Glomerular visceral epithelial cell (primary cell): ENCODE data around the gene DNAJC19.

ENCODE experiments used
- DNase-seq: peaks from one replicate; pipeline ENCODE4 v3.0.0-alpha.2; 2016; ENCODE audit errors: extremely low spot score

Gene DNAJC19

DNA sequence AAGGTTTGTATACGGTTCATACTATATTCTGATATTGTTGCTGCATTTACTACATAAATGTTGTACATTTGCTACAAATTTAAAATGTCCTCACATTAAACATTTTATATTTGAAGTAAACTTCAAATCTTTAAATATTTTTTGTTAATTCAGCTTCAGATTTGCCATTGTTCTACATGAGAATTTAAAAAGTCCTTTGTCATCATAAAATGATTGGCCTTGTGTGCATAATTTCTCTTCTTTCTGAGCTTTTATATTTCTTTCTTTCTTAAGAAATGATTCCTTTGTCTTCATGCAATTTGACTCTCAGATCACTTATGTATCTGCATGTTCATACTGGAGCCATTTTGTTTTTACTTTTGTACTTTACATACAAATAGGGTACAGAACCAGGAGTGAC, 28.0 kb downstream of the DNAJC19 start:
- no peak for DNase-seq

DNA sequence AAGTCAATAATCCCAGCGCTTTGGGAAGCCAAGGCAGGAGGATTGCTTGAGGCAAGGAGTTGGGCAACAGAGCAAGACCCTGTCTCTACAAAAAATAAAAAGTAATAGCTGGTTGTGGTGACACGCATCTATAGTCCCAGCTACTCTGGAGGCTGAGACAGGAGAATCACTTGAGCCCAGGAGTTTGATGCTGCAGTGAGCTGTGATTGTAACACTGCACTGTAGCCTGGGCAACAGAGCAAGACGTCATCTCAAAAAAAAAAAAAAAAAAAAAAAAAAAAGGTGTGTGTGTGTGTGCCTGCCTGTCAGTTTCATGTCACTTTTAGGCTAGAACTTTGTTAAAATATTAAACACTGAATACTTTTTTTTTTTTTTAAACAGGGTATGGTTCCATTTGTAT, 28.4 kb downstream of the DNAJC19 start:
- no peak for DNase-seq

DNA sequence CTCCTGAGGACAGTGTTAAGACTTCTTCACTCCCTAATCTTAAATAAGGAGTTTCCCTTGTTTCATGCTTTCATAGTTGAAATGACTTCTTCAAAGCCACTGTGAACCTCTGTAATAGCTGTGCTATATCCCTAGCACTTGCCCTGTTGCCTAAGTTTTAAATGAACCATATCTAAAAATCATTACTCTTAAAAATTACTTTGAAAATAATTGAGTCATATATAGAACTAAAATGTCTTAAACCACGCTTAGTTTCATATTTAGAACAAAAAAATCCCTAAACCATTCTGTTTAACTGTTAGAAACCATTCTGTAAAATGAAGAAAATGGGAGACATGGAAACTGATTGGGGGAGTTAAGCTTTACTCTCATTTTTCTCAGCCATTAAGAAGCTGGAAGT, 29.8 kb downstream of the DNAJC19 start:
- DNase-seq = no peak

DNA sequence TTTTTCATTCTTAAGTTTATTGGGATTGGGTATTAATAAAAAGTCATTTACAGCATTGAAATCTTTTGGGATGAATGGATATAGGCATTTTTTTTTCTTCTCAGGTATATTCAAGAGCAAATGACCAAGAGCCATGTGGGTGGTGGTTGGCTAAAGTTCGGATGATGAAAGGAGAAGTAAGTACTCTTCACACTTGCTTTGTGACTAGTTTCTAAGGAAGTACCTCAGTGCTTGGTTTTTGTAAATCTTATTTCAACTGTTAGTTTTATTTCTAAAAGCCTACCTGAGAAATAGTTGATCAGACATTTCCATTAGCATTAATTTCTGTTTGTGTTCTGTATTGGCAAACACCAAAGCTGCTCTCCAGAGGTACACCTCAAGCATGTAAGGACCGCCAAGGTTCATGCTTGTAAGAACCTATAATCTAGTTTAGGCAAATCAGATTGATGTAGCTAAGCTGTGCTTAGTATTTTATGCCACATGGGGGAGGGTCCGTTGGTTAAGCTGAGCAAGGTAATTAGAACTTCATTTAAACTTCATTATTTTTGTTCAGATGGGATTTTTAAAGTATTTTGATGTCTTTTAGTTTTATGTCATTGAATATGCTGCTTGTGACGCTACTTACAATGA, 41.7 kb downstream of the DNAJC19 start:
- DNase-seq = no peak

DNA sequence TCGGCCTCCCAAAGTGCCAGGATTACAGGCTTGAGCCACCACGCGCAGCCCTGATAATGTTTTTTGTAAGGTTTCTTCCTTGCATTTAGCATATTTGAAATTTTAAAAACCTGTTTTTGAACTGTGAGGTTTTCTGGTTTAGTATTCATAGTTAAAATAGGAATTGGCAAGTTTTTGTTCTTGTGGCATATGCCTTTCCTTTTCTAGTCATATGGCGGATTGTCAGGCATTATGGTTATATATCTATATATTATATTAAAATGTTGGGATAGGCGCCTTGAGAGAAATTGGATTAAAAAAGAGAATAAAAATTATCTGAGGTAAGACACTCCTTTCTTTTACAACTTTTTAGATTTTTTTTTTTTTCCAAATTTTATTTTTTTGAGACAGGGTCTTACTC, 48.7 kb downstream of the DNAJC19 start:
- DNase-seq = no peak

DNA sequence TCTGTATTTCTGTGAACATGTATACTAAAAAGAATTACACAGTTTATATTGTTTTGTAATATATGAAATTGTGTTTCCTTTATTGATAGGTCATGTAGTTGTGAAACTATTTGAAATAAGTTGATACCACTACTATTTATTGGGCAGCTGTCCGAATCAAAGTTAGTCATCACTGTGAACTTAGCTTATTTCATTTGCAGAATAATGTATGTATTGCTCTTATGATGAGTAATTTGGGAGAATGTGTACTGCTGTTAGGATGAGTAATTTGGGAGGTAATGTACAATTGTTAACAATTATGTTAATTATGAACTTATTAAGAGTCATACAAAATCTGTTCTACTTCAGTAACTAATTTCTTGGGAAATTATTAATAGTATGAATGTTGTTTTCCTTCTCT, 54.9 kb downstream of the DNAJC19 start:
- no peak for DNase-seq
